B cell (primary cell): ENCODE data around the gene BACH2. TPM values are rescaled to one million over a fixed set of nuclear protein-coding genes. Genes with fewer than 3 reads are reported as not detected.

Source experiments
- ATAC-seq: fragments of 200-7000 bp; cut with Tn5 transposase; one replicate; pipeline ENCODE4 v1.10.0; 2021; ENCODE audit warnings: low read depth, mild to moderate bottlenecking, moderate number of reproducible peaks, moderate library complexity
- CTCF ChIA-PET: fragments of 350-600 bp; sonication (Branson Sonifier 250); formaldehyde crosslinking; loops from one replicate; lab custom pipeline; 2021; ENCODE audit warnings: antibody characterized with exemption, inconsistent platforms; lab: Charles Lee
- POLR2A ChIA-PET: fragments of 350-600 bp; sonication (Branson Sonifier 250); formaldehyde crosslinking; loops from one replicate; lab custom pipeline; 2021; ENCODE audit warnings: antibody characterized with exemption; lab: Charles Lee
- DNase-seq: peaks from one replicate; pipeline ENCODE4 v3.0.0; 2013
- H2AFZ ChIP-seq: 2 replicates; pipeline ENCODE4 v1.6.1; 2012; ENCODE audit warnings: mild to moderate bottlenecking, low read depth, low read length; ENCODE audit not compliant: insufficient read depth, poor library complexity, severe bottlenecking
- H3K27ac ChIP-seq, 2 donors: 1 replicate in 1 of 2; 2 replicates in 1 of 2; pipeline ENCODE4 v1.5.1; 2012 to 2013; ENCODE audit warnings: low read length in 2 of 2, mild to moderate bottlenecking in 2 of 2, moderate library complexity in 1 of 2
- H3K27me3 ChIP-seq, 4 experiments: fragments of 200-600 bp in 1 of 4; sonication (generic) in 1 of 4; replicated peaks in 1 of 4; 1 replicate in 2 of 4; 2 replicates in 2 of 4; pipeline versions ENCODE4 v1.6.1 to v1.7.0; 2013 to 2016; ENCODE audit warnings: low read length in 3 of 4, mild to moderate bottlenecking in 2 of 4, mixed read lengths in 1 of 4, moderate library complexity in 1 of 4; ENCODE audit not compliant: insufficient read depth in 4 of 4, control insufficient read depth in 3 of 4; ENCODE audit errors: control extremely low read depth in 1 of 4
- H3K36me3 ChIP-seq, 2 experiments: replicated peaks in 1 of 2; 1 replicate in 1 of 2; 2 replicates in 1 of 2; pipeline versions ENCODE4 v1.6.1 to v1.7.1; 2013; ENCODE audit warnings: low read length in 1 of 2; ENCODE audit not compliant: insufficient read depth in 2 of 2, control insufficient read depth in 1 of 2; ENCODE audit errors: control extremely low read depth in 1 of 2, extremely low read depth in 1 of 2
- H3K4me1 ChIP-seq, 2 donors: fragments of 200-600 bp in 1 of 2; sonication (generic) in 1 of 2; 1 replicate in 1 of 2; 2 replicates in 1 of 2; pipeline versions ENCODE4 v1.5.1 to v1.6.1; 2013 to 2017; ENCODE audit warnings: low read length in 2 of 2; ENCODE audit not compliant: control insufficient read depth in 2 of 2, insufficient read depth in 2 of 2
- H3K4me2 ChIP-seq: replicated peaks from 2 replicates; pipeline ENCODE3; 2012; ENCODE audit warnings: mild to moderate bottlenecking, low read depth, low read length; ENCODE audit not compliant: poor library complexity, severe bottlenecking
- H3K4me3 ChIP-seq, 5 experiments: fragments of 200-600 bp in 1 of 5; sonication (generic) in 1 of 5; 1 replicate in 3 of 5; 2 replicates in 2 of 5; pipeline versions ENCODE4 v1.5.1 to v1.7.0; 2011 to 2016; ENCODE audit warnings: low read length in 4 of 5, mild to moderate bottlenecking in 4 of 5, low read depth in 2 of 5, control low read depth in 1 of 5, moderate library complexity in 1 of 5; ENCODE audit not compliant: insufficient read depth in 1 of 5; ENCODE audit errors: control extremely low read depth in 1 of 5, extremely low read depth in 1 of 5
- H3K79me2 ChIP-seq: fragments of 200-600 bp; sonication (generic); one replicate; pipeline ENCODE4 v1.6.0; 2016; ENCODE audit warnings: low read length; ENCODE audit not compliant: control insufficient read depth, insufficient read depth
- H3K9ac ChIP-seq: fragments of 200-600 bp; sonication (generic); 2 replicates; pipeline ENCODE4 v1.6.1; 2017; ENCODE audit warnings: mild to moderate bottlenecking, low read length, moderate library complexity
- H3K9me3 ChIP-seq, 3 donors: one replicate each; pipeline versions ENCODE4 v1.6.1 to v1.7.1; 2013; ENCODE audit warnings: low read length in 2 of 3; ENCODE audit not compliant: control insufficient read depth in 2 of 3, insufficient read depth in 1 of 3; ENCODE audit errors: control extremely low read depth in 1 of 3
- H4K20me1 ChIP-seq: 2 replicates; pipeline ENCODE4 v1.6.0; 2012; ENCODE audit warnings: mild to moderate bottlenecking, low read length; ENCODE audit not compliant: insufficient read depth, control insufficient read depth, poor library complexity, severe bottlenecking
- H3K27ac Mint-ChIP-seq: one replicate; pipeline ENCODE4 v1.8.0; 2021; ENCODE audit warnings: mixed read lengths
- H3K27me3 Mint-ChIP-seq: one replicate; pipeline ENCODE4 v1.8.0; 2021; ENCODE audit warnings: mixed read lengths
- H3K4me1 Mint-ChIP-seq: one replicate; pipeline ENCODE4 v1.8.0; 2021; ENCODE audit warnings: mixed read lengths
- H3K4me3 Mint-ChIP-seq: one replicate; pipeline ENCODE4 v1.8.0; 2021; ENCODE audit warnings: mixed read lengths
- H3K9me3 Mint-ChIP-seq: one replicate; pipeline ENCODE4 v1.8.0; 2022; ENCODE audit warnings: mixed read lengths; ENCODE audit not compliant: insufficient read depth
- EZH2 ChIP-seq: IDR thresholded peaks from 2 replicates; pipeline ENCODE4 v1.6.1; 2012; ENCODE audit warnings: borderline replicate concordance, low read depth, mild to moderate bottlenecking, moderate library complexity, low read length; ENCODE audit not compliant: insufficient read depth, poor library complexity, severe bottlenecking
- WGBS: methylation state at CpG from one replicate; pipeline ENCODE4 v1.1.5; 2013; ENCODE audit warnings: missing lambda C conversion rate; ENCODE audit not compliant: insufficient coverage; 5-methylcytosine and 5-hydroxymethylcytosine counted together
- intact Hi-C: fragments of 100-400 bp; cut with micrococcal nuclease; formaldehyde crosslinking; loops from one replicate; pipeline ENCODE4 v1.10.0; 2022
- polyA plus RNA-seq: library from polyadenylated mRNA; depleted of rRNA; stranded (reverse); fragments of >200 nt; gene quantifications from 2 replicates; pipeline ENCODE4 v1.2.3, GENCODE V29; 2012
- total RNA-seq, 2 donors: library from RNA; stranded (reverse); fragments of 120-200 nt in 1 of 2; gene quantifications; 1 replicate in 1 of 2; 2 replicates in 1 of 2; pipeline versions ENCODE4 v1.2.3 to v1.2.4, GENCODE V29; 2013 to 2022
- TF ChIP-seq, protein P1 (sequence below): fragments of 200-600 bp; IDR thresholded peaks from one replicate; pipeline ENCODE4 v1.8.0; 2022; ENCODE audit warnings: antibody characterized with exemption, mild to moderate bottlenecking

BACH2 gene
- total and polyA plus RNA-seq, 2 donors (not counting 1 experiment from before 2014, with no cell fraction given) = 41.1 to 235 TPM

GRCh38 chr6:90151576-90152422 is 144.8 kb downstream of the BACH2 start:
- H2AFZ ChIP-seq = no peak overlapping the region
- peaks cover 74% of the 10 kb centered on the region for H3K4me1 Mint-ChIP-seq
- H3K4me3 ChIP-seq = no peak overlapping the region
- H3K4me2 ChIP-seq = no peak overlapping the region
- H3K27me3 ChIP-seq = no peaks in the 10 kb centered on the region
- H3K27ac Mint-ChIP-seq = no peak overlapping the region
- WGBS = 100% methylated on average over 1 of the region's 4 CpGs
- H3K36me3 ChIP-seq = peaks cover 0 to 21% of the 10 kb centered on the region in 2 experiments
- H4K20me1 ChIP-seq = peaks cover 80% of the 10 kb centered on the region
- peaks cover 99% of the 10 kb centered on the region for H3K79me2 ChIP-seq
- TF ChIP-seq, protein P1, sequence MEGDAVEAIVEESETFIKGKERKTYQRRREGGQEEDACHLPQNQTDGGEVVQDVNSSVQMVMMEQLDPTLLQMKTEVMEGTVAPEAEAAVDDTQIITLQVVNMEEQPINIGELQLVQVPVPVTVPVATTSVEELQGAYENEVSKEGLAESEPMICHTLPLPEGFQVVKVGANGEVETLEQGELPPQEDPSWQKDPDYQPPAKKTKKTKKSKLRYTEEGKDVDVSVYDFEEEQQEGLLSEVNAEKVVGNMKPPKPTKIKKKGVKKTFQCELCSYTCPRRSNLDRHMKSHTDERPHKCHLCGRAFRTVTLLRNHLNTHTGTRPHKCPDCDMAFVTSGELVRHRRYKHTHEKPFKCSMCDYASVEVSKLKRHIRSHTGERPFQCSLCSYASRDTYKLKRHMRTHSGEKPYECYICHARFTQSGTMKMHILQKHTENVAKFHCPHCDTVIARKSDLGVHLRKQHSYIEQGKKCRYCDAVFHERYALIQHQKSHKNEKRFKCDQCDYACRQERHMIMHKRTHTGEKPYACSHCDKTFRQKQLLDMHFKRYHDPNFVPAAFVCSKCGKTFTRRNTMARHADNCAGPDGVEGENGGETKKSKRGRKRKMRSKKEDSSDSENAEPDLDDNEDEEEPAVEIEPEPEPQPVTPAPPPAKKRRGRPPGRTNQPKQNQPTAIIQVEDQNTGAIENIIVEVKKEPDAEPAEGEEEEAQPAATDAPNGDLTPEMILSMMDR = no peak
- no peak for TF ChIP-seq EZH2
- H3K27ac ChIP-seq = peak overlapping the region in 1 of 2 donors; percentile 32
- H3K4me1 ChIP-seq = peaks cover 35 to 58% of the 10 kb centered on the region in 2 donors
- intact Hi-C loops = no loop called here
- ChIA-PET CTCF (no interaction called here), POLR2A (no interaction called here)
- H3K4me3 Mint-ChIP-seq = no peak overlapping the region
- no peaks in the 10 kb centered on the region for H3K9me3 ChIP-seq
- H3K27me3 Mint-ChIP-seq = no peaks in the 10 kb centered on the region
- no peak for DNase-seq
- no peak for ATAC-seq
- no peak overlapping the region for H3K9ac ChIP-seq
- no peaks in the 10 kb centered on the region for H3K9me3 Mint-ChIP-seq

GRCh38 chr6:90149280-90149679 is 147.4 kb downstream of the BACH2 start:
- Histone ChIP-seq H3K4me2 (no peak overlapping the region), H3K79me2 (peaks cover 99% of the 10 kb centered on the region), H2AFZ (no peak overlapping the region), H4K20me1 (peaks cover 72% of the 10 kb centered on the region), H3K9ac (no peak overlapping the region), H3K9me3 (no peaks in the 10 kb centered on the region), H3K4me1 (peaks cover 14 to 52% of the 10 kb centered on the region in 2 donors), H3K27me3 (no peaks in the 10 kb centered on the region), H3K36me3 (peaks cover 1 to 25% of the 10 kb centered on the region in 2 experiments), H3K27ac (peak overlapping the region in 1 of 2 donors; percentile 12), H3K4me3 (no peak overlapping the region)
- Mint-ChIP-seq H3K4me3 (no peak overlapping the region), H3K4me1 (peaks cover 78% of the 10 kb centered on the region), H3K27ac (peak overlapping the region; percentile 72), H3K9me3 (no peaks in the 10 kb centered on the region), H3K27me3 (no peaks in the 10 kb centered on the region)
- DNase-seq (no peak), ATAC-seq (no peak)
- no peak for TF ChIP-seq EZH2
- TF ChIP-seq, protein P1 = no peak
- intact Hi-C loops = loop anchor here (5.0 kb wide), 1 partner anchor 42 kb away; no protein-coding TSS in a partner anchor
- 100% methylated on average over 1 of the region's 3 CpGs for WGBS
- CTCF ChIA-PET = no interaction called here
- POLR2A ChIA-PET = no interaction called here
